A204.1 (cell line): ENCODE measurements around the gene SPATA21.
"Not testable (repeated sequence)": the region's sequence is repeated elsewhere in the genome, so short reads cannot be mapped to it uniquely, and the experiment has no call there.

Source experiments
- FAIRE-seq: peaks from 2 replicates; lab custom pipeline; 2012; peaks lifted over from hg19 to GRCh38; lab: Jason Lieb, UNC

The SPATA21 gene

DNA sequence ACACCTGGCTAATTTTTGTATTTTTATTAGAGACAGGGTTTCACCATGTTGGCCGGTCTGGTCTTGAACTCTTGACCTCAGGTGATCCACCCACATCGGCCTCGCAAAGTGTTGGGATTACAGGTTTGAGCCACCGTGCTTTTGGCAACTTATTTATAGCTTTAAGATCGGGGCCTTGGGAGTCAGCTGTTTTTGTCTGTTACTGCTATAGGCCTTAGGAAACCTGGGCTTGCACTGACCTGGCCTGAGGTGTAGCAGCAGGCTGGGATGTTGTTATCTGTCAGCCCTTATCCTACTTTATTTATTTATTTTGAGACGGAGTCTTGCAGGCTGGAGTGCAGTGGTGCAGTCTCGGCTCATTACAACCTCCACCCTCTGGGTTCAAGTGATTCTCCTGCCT, 58.8 kb downstream of the SPATA21 start:
- no peak for FAIRE-seq

DNA sequence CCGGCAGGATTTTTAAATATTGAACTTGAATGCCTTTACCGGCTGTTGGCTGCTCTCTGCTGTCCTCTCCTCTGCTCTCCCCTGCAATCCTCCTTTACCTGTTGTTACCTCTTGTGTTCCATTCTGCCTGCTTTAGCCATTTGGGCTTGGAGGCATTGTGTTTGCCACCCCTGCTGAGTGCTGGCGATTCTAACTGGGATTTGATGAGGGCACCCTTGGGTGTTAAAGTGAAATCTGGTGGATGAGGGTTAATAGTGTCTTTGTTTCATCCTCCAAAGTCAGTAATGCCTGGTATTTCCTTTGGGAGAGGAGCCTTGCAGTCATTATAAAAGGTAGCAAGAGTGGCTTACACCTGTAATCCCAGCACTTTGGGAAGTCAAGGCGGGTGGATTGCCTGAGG, 60.3 kb downstream of the SPATA21 start:
- FAIRE-seq: no peak

DNA sequence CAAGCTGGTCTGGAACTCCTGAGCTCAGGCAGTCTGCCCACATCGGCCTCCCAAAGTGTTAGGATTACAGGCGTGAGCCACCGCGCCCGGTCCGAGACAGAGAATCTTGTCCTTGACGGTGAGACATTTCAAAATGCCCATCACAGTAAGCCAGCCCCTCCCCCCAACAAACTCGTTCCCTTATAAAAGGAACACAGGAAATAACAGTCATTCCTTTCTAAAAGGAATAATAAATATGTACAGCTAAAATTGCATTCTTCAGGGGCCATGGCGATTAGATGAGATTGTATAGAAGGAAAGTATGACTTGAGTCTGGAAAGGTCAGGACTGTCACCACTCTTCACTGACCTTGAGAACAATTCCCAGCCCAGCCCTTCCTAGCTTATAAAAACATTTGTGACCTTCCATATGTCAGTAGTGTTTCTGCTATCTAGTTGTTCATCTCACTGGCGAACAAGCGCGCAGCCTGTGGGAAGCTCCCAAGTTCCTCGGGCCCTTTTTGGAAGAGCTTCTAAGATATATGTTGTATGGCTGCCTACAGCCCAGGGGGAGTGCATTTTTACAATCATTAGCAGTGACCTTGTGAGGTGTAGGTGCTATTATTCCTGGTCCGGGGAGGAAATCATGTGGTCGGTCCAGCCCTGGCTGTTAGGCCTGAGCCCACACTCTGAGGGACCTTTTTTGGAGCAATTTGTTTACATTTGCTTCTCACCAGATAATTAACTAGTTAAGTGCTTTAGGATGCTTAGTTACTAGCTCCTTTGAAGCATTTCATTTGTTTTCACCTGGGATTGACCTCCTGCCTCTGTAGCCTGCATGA, 61.5 kb downstream of the SPATA21 start:
- FAIRE-seq: no peak

DNA sequence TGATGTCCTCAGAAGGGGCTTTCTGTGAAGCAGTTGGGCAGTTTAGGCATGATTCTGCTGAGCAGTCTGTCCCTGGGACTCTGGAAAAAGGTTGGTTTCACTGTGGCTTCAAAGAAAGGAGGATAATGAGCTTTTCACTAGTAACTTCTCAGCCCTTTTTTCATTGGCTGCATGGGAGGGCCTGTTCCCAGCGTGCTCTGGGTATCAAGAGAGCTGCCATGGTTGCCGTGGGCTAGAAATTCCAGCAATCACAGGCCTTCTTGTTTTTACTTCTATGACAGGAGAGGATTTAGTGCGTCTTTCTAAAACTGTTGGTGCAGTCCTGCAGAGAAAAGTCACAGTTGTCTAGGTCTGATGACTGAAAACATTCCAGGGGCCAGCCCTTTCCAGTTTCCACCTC, 63.0 kb downstream of the SPATA21 start:
- no peak for FAIRE-seq

DNA sequence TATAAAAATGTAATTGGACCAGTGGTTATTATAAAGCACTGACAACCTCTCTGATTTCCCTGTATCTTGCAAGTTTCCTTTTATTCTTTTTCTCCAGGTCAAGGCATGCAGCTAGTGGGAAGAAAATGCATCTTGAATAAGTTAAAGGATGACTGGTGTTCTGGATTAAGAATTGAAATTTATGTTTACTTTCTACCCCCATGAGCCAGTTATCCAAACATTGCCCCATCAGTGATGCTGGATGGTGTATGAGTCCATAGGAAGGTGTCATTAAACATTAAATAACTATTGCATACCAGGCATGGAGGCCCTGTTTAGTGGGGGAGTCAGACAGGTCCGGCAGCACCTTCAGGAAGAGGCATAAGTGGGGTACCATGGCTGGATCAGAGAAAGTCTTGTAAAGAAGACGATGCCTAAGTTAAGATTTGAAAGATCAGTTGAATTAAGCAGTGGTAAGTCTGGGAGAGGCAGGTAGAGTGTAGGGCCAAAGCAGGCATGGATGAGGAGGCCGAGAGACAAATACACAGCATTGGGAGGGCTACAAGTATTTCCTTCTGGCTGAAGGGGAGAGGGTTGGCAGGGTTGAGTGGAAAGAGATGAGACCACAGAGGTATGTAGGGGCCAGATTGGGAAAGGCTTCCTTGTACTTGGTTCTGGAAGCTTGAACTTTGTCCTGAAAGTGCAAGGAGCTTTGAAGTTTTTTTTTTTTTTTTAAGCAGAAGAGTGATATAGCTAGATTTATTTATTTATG, 64.5 kb downstream of the SPATA21 start:
- no peak for FAIRE-seq

DNA sequence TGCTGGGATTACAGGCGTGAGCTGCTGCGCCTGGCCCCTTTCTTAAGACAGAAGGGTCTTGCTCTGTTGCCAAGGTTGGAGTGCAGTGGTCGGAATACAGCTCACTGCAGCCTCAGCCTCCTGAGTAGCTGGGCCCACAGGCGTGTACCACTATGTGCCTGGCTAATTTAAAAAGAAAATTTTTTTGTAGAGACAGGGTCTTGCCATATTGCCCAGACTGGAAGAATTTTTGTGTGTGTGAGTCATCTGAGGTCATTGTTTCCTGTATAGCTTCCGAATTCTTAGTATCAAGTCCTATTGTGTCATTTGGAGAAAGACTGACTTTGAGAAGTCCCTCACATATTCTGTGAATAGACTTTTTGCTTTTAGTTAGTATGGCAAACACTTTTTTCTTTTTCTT, 65.5 kb downstream of the SPATA21 start:
- no peak for FAIRE-seq

DNA sequence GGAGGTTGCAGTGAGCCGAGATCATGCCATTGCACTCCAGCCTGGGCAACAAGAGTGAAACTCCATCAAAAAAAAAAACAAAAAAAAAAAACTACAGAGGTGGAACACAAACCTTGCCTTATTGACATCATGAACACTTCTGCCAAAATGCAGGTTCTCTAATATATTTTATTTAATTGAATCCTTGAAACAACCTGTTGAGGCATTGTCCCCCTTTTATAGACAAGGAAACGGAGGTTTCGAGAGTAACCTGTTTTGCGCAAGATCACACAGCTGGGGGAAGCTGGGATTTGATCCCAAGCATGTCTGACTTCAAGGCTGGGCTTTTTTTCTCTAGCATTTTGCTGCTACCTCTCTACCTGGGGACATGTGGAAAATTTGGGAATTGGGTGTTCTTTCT, 67.4 kb downstream of the SPATA21 start:
- no peak for FAIRE-seq

DNA sequence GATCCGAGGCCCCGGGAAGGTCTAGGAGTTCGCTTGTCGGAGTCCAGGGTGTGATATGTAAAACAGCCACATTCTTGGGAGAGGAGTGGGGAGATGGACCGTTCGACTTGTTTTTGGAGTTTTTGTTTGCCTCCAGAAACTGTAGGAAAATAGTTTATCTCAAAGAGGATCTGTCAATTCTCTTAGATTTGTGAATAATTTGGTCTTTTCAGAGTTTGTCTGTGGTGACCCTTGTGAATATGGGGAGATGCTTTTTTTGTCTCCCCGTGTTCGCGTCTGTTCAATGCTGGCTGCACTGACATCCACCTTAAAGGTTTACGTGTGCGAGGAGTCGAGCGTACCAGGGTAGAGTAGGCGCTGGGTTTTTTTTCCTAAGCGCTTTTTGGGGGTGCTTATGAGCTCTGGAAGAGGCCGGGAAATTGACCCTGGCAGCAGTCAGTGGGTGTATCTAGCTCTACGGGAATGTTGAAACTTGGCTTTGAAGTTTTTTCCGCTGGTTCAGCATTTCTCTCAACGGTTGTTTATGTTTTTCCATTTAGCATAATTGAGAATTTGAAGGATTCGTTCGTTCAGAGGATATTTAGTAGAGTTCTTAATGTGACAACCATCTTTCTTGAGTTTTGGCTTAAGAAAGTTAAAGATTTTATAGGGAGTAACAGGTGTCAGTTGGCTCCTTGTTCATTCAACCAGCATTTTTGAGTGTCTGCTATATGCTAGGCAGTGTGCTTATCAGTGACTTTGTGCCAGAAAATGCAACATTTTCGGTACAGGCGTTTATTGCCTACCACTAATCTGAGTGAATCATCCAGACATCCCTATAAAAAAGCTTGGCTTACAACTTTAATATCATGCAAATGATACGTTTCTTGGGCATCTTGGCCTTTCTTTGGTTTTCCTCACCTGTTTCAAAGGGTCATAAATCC, 69.0 kb downstream of the SPATA21 start:
- FAIRE-seq: no peak

DNA sequence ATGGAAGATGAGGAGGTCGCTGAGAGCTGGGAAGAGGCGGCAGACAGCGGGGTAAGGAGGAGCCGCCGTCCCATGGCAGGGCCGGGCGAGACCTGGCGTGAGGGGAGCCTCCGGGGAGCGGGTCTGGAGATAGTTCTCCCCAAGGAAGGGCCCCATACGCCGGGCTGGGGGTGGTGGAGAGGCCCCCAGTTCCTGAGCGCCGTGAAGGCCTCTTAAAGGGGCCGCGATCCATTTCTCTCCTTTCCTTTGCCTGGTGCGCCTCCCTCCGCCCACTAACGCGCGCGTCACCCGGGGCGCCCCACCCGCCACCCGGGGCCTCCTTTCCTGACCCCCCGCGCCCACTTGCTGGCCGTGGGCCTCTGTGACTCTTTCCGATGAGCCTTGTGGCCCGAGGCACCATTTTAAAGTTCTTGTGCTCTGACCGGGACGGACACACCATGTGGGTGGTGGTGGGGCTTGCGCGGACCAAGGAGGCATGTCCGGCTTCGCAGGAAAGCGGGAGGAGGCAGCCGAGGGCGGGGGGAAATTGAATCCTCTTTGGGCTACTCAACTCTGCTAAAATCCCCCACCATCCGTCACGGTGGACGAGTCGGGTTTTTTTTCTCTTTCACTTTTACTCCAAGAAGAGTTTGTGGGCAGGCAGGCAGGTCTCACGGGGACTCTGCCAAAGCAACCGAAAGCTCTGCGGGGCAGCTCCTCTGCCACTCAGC, 69.8 kb downstream of the SPATA21 start:
- no peak for FAIRE-seq

DNA sequence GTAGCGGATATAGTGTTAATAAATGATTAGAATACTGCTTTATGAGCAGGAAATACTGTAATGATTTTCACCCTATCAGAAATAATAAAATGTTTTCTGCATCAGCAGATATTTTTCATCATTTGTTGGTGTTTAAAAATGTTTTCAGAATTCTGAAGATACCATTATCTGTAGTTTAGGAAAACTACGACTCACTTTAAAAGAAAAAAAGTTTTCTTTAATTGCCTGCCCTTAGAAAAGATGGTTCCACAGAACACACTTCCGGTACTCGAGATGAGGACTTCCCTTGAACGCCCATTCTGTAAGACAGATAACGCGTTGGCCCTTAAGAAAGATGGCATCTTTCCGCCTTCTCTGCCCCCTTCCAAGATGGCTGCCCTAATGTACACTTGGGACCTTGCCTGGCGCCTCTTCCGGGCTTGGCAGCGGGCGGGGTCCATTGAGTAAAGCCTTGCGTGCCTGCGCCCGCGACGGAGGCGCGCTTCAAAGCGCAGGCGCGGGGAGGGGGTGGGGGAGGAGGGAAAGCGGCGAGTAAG, 70.4 kb downstream of the SPATA21 start, which contains the start of gene SZRD1:
SZRD1 (plus strand) TSS at position 521 of the 536 bp plus-strand sequence. CDS start 16 bp downstream, outside the sequence.
- peak; percentile 97 for FAIRE-seq

DNA sequence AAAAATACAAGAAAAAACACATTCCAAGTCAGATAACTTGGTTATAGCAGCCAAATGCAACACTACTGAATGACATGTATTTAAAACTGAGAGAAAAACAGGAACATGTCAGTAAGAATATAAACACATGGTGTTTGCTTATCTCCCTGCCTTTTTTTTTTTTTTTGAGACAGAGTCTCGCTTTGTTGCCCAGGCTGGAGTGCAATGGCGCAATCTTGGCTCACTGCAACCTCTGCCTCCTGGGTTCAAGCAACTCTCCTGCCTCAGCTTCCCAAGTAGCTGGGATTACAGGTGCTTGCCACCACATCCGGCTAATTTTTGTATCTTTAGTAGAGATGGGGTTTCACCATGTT, 72.1 kb downstream of the SPATA21 start:
- FAIRE-seq: not testable (repeated sequence)

DNA sequence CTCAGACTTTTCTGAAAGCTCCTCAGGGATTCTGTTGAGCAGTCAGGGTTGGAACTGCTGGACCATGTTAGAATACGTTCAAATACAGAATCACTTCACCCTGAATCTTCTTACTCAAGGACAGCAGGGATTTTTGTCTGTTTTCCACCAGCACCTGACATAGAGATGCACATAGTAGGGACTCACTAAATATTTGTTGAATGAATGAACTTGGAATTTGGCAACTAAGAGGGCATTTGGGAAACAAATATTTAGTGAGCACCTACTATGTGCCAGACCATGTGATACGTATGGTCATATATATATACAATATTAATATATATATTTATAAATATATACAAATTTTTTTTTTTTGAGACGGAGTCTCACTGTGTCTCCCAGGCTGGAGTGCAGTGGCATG, 80.4 kb downstream of the SPATA21 start:
- no peak for FAIRE-seq

DNA sequence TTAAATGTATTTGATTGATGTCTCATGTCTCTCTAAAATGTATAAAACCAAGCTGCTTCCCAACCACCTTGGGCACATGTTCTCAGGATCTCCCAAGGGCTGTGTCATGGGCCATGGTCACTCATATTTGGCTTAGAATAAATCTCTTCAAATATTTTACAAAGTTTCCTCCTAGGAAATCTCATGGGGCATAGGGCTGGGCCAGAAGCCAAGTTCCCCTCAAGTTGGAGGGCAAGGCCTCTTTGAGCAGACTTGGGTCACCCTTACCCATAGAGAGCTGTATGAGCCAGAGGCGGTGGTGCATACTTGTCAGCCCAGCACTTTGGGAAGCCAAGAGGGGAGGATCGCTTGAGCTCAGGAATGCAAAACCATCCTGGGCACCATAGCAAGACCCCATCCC, 82.6 kb downstream of the SPATA21 start:
- no peak for FAIRE-seq

DNA sequence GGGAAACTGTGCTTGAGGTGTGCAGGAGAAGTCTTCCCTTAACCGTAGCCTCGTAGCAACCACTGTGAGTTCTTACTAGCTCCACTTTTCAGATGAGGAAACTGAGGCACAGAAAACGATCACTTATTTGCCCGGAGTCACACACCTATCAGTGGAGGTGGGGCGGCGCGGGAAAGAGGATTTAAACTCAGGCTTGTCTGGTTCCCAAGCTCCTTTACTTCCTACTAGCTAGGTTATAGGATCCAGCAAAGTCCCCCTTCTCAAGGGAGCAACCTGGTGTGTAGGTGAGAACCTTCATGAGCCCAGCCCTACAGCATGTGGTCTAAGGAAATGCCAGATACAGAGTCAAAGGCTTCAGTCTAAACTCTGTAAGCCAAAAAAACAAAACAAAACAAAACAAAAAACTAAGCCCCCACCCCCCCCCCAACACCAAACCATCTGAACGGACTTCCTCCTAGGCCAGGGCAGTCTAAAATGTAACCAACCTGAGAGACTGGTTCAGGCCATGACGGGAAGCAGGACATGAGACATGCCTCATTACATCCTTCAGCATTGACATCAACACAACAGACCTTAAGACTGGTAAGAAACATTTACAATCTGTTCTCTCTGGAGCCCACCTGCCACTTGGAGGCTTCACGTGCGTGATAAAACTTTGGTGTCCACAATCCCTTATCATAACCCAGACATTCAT, 84.2 kb downstream of the SPATA21 start:
- FAIRE-seq: no peak

DNA sequence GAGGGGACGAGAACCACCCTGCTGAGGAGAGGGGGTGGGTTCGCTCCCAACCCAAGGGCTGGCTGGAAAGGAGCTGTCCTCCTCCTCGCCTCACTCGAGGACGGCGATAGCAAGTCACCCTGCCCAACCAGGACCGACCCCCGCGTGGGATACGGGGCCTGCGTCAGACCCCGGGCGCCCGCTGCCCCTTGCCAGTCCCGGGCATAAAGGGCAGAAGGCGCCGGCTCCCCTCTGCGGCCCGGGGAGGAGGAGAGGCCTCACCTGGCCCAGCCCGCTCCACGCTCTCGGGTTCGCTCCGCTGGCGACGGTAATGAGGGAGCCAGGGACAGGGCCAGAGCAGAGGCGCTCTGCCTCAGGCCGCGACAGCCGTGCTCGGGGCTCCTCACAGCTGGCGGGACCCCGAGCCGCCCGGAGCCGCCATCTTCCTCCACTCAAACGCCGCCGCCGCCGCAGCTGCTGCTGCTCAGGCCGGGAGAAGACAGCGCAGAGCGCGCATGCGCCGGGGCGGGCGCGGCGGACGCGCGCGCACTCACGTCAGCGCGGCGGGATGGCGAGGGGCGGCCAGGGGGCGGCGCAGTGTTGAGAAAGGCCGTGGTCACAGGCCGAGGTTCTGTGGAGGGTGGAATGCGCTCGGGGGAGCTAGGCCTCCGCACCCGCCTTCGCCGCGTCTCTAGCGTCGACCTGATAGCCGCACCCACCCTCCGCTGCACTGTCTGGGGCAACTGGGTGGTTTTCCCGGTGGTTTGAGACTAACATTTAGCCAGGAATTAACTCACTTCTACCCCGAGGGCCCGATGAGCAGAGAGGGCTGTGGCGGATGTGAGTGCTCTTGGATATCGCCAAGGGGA, 85.0 kb downstream of the SPATA21 start, which contains the start of gene FBXO42:
FBXO42 (minus strand) TSS at position 487 of the 848 bp plus-strand sequence. CDS start 37,062 bp downstream, outside the sequence.
- no peak for FAIRE-seq

DNA sequence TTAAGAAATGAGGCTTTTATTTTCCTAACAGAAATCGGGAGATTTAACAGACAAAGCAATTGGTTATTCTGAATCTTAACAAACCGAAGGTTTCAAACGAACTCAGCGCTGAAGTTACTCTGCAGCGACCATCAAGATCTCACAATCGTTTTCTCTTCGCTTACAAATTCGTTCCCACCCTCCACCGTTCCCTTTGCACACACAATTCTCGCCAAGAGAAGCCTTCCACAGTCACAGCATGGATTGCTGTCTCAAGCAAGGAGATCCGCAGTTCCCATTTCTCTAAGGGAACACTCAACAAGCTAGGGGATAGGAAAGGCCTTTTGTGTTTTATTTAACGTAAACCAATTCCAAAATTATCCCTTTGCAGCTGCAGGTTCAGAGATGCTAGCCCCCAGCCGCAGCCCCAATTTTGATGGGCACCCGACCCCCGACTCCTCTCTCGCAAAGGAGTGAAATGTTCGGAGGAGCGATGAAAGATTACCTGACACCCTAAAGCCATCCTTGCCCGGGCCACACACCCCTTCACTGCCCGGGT, 85.7 kb downstream of the SPATA21 start:
- FAIRE-seq: no peak

DNA sequence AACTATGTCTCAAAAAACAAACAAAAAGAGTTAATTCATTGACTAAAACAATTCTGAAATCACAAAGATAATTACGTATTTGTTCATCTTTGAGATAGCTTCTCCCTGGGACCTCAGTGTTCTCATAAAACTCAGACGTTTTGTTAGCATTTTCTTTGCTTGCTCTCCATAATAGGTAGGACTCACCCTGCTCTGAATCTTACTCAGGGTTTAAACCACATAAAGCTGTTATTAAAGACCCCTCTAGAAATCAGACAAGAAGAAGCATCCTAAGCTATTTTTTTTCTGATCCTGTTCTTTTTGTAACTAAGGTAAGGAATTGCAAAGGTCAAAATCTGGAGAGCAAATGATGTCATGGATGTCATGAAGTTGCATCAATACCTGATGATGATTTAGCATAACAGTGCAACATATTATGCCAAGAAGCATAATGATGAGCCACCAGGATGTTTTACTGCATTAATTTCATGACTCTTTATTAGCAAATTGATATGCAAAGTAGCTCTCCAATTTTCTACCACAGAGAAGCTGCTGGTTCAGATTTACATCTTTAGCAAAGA, 87.3 kb downstream of the SPATA21 start:
- no peak for FAIRE-seq
